GM12801 (cell line): ENCODE data around the gene NONO.

Source experiments
- TF ChIP-seq, protein P1 (sequence below): IDR thresholded peaks from one replicate; pipeline ENCODE4 v1.5.1; 2011; ENCODE audit warnings: control low read depth; ENCODE audit not compliant: insufficient read length; ENCODE audit errors: extremely low read depth

The NONO gene

DNA sequence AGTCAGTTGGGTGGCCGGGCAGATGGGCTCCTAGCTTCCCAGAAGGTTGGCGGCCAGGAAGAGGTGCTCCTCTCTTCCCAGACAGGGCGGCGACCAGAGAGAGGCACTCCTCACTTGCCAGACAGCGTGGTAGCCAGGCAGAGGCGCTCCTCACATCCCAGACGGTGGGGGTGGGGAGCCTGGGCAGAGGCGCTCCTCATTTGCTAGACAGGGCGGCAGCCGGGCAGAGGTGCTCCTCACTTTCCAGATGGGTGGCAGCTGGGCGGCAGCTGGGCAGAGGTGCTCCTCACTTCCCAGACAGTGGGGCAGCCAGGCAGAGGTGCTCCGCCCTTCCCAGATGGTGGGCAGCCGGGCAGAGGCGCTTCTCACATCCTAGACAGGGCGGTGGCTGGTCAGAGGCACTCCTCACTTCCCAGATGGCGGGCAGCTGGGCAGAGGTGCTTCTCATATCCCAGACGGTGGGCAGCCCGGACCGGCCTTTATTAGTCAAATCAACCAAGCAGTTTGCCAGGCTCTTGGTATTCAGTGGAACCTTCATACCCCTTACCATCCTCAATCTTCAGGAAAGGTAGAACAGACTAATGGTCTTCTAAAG lies 13.5 kb upstream of the NONO start:
- TF ChIP-seq, protein P1, sequence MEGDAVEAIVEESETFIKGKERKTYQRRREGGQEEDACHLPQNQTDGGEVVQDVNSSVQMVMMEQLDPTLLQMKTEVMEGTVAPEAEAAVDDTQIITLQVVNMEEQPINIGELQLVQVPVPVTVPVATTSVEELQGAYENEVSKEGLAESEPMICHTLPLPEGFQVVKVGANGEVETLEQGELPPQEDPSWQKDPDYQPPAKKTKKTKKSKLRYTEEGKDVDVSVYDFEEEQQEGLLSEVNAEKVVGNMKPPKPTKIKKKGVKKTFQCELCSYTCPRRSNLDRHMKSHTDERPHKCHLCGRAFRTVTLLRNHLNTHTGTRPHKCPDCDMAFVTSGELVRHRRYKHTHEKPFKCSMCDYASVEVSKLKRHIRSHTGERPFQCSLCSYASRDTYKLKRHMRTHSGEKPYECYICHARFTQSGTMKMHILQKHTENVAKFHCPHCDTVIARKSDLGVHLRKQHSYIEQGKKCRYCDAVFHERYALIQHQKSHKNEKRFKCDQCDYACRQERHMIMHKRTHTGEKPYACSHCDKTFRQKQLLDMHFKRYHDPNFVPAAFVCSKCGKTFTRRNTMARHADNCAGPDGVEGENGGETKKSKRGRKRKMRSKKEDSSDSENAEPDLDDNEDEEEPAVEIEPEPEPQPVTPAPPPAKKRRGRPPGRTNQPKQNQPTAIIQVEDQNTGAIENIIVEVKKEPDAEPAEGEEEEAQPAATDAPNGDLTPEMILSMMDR, result no peak

DNA sequence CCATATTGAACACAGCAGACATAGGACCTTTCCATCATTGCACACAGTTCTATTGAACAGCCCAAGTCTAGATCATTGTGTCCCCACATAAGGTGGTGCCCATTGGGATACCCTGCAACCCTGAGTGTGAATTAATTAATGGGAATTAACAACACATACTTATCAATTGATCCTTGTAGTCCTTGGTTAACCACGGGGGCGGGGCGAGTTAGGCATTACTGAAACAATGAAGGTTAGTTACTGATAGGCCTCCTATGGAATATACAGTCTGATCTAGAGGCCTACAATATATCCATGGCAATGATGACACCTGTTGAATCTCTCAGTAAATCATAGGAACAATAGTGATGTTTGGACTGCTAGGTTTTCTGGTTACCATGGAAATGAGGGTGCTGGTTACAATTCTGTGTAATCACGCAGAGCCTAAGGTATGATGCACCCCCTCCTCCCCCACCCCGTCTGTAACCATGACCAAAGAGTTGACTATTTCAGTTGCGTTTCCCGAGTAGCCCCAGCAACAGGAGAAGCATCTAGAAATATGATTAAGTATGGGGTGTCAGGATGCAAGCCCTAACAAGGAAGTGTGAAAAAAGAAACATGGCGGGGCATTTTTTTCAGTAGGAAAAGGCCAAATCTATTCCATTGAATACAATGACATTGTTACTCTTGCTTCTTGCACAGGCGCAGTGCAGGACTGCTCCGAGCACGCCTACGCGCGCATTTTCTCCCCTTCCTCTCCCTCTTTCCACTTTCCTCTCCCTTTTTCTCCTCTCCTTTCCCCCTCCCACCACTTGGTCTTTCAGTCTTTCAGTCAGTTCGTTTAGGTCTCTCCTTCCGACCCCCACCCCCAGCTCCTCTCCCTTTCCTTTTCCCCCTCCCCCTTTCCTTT lies 677 bp upstream of the NONO start:
- TF ChIP-seq, protein P1, result no peak

DNA sequence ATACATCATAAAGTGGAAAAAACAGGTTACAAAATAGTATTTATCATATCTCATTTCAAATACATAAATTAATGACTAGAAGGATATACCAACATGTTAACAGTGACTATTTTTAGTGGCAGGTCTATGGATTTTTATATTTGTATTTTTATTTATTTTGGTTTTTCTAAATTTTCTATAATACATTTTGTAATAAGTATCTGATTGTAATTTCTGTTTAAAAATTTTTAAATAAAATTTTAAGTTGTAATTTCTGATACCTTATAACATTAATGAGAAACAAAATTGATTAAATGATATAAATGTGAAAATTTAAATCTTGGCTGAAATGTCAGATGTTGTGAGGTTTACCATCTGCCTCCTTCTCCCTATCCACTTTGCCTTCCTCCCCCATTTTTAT lies 2.5 kb downstream of the NONO start:
- TF ChIP-seq, protein P1, result no peak

DNA sequence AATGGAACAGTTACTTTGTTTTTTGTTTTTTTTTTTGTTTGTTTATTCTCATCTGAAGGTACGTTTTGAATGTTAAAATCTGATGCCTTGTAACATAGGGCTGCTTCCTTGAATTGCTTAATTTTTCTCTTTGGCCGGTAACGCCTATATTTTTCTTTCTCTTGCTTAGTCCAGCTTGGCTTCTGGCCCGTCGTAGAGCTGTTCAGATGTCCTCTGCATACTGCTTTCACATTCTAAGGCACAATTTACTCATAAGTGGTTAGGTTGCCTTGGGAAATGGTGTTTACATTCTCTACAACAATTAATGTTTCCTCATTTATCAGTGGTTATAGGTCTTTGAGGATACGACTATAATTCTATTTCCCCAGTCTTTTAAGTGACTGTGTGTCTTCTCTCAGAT lies 7.9 kb downstream of the NONO start:
- TF ChIP-seq, protein P1, result no peak

DNA sequence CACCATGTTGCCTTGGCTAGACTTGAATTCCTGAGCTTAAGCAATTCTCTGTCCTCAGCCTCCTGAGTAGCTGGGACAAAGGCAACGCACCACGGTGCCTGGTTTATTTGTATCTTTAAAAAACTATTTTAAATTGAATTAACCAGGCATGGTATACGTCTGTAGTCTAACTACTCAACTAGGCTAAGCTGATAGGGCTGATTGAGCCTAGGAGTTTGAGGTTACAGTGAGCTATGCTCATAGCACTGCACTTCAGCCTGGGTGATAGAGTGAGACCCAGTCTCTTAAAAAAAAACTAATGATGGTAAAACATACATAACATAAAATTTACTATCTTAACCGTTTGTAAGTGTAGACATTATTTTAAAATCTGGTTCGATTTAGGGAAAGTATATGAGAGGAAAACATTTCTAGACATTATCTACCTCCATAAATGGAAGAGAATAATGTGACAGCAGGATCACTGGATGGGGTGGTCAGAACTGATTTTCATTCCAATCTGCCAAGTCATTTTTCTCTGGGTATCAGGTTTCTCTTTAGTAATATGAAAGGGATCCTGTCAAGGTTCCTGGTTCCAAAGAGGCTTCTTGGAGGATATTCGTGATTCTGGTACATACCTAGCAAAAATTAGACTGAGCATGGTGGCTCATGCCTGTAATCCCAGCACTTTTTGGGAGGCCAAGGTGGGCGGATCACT lies 9.4 kb downstream of the NONO start:
- TF ChIP-seq, protein P1, result no peak

DNA sequence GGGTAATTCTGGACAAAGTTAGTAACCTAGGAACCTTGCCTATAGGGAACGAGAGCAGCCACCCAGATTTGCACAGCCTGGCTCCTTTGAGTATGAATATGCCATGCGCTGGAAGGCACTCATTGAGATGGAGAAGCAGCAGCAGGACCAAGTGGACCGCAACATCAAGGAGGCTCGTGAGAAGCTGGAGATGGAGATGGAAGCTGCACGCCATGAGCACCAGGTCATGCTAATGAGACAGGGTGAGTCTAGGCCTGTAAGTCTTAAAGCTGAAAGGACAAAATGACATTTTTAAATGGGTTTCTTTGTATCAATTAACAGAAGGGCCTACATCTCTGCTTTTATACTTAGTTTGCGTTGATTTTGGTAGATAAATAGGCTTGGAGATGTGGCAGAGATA lies 13.4 kb downstream of the NONO start:
- TF ChIP-seq, protein P1, result no peak

DNA sequence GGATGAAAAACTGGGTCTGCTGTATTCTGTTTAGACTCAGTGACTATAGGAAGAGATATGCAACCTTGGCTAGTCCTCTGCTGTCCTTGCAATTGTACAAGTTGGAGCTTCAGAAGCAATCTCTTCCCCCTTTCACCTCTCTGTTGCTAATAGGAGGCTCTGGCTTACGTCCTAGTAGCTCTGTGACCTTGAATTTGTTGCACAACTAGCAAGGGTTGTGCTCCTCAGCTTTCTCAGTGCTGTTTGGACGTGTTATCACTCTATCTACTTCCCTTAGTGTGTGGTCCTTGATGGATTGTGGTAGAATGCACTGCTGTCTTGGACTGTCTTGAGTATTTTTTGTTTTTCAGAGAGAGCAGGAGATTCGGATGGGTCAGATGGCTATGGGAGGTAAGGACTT lies 14.7 kb downstream of the NONO start:
- TF ChIP-seq, protein P1, result no peak
